ENCODE measurements around the gene SLAIN2. TPM values are rescaled to one million over a fixed set of nuclear protein-coding genes. Genes with fewer than 3 reads are reported as not detected.

Gene SLAIN2
- total and polyA plus RNA-seq, 2 experiments from 2014 or later: 21.9 to 27.9 TPM

GRCh38 chr4:48297256-48297846, 44.0 kb upstream of the SLAIN2 start:
- H3K4me1 ChIP-seq (ENCODE audit: insufficient read depth): no peaks in the 10 kb centered on the region
- H3K4me3 ChIP-seq: no peak overlapping the region
- Mint-ChIP-seq H3K36me3 (ENCODE audit: low read depth) (peaks cover 10% of the 10 kb centered on the region; the same call in 2 of the 3 replicates), H3K4me1 (no peaks in the 10 kb centered on the region), H3K9me3 (peaks cover 11% of the 10 kb centered on the region), H3K4me3 (no peak overlapping the region), H3K27ac (no peak overlapping the region), H3K27me3 (ENCODE audit: insufficient read depth, low read depth, poor library complexity) (no peaks in the 10 kb centered on the region)
- ATAC-seq: no peak
- H3F3A ChIP-seq (replicated peaks; ENCODE audit: low read depth): no peaks in the 10 kb centered on the region
- H3K36me3 ChIP-seq (ENCODE audit: insufficient read depth): no peaks in the 10 kb centered on the region
- no peak overlapping the region for H3K27ac ChIP-seq (ENCODE audit: low read depth)
- no peaks in the 10 kb centered on the region for H3K9me2 ChIP-seq (ENCODE audit: insufficient read depth)
- TF ChIP-seq ZNF331 (CRISPR knock-in tag; IDR thresholded peaks at IDR 0.05; ENCODE audit: low read depth) (no peak), REST (IDR thresholded peaks at IDR 0.05; ENCODE audit: unreplicated experiment) (no peak)
- no peak overlapping the region for H2AFZ ChIP-seq
- H3K27me3 ChIP-seq (ENCODE audit: insufficient read depth): no peaks in the 10 kb centered on the region
- H4K20me1 ChIP-seq (replicated peaks; ENCODE audit: insufficient read depth): no peaks in the 10 kb centered on the region
- H3K4me2 ChIP-seq: no peak overlapping the region
- DNase-seq (ENCODE audit: low spot score): no peak
- H3K79me2 ChIP-seq (replicated peaks; ENCODE audit: insufficient read depth): no peaks in the 10 kb centered on the region

GRCh38 chr4:48299560-48299959, 41.8 kb upstream of the SLAIN2 start:
- Histone ChIP-seq H3K4me3 (no peak overlapping the region), H3K27ac (ENCODE audit: low read depth) (no peak overlapping the region), H3K27me3 (ENCODE audit: insufficient read depth) (no peaks in the 10 kb centered on the region), H3K9me2 (ENCODE audit: insufficient read depth) (no peaks in the 10 kb centered on the region), H3K79me2 (replicated peaks; ENCODE audit: insufficient read depth) (no peaks in the 10 kb centered on the region), H3K4me2 (no peak overlapping the region), H3F3A (replicated peaks; ENCODE audit: low read depth) (no peaks in the 10 kb centered on the region), H3K4me1 (ENCODE audit: insufficient read depth) (no peaks in the 10 kb centered on the region), H3K36me3 (ENCODE audit: insufficient read depth) (no peaks in the 10 kb centered on the region), H2AFZ (no peak overlapping the region), H4K20me1 (replicated peaks; ENCODE audit: insufficient read depth) (no peaks in the 10 kb centered on the region)
- Mint-ChIP-seq H3K27me3 (ENCODE audit: insufficient read depth, low read depth, poor library complexity) (no peaks in the 10 kb centered on the region), H3K4me1 (no peaks in the 10 kb centered on the region), H3K4me3 (no peak overlapping the region), H3K27ac (no peak overlapping the region), H3K9me3 (no peaks in the 10 kb centered on the region), H3K36me3 (ENCODE audit: low read depth) (no peaks in the 10 kb centered on the region)
- ATAC-seq (no peak), DNase-seq (ENCODE audit: low spot score) (no peak)
- TF ChIP-seq REST (IDR thresholded peaks at IDR 0.05; ENCODE audit: unreplicated experiment) (no peak), ZNF114 (CRISPR knock-in tag; IDR thresholded peaks at IDR 0.05) (no peak), EZH2phosphoT487 (IDR thresholded peaks at IDR 0.05; ENCODE audit: unreplicated experiment) (no peak), CREB1 (CRISPR knock-in tag; IDR thresholded peaks at IDR 0.05; ENCODE audit: low read depth) (no peak), EZH2 (IDR thresholded peaks at IDR 0.05; ENCODE audit: low read depth, unreplicated experiment) (no peak), POLR2AphosphoS5 (IDR thresholded peaks at IDR 0.05; ENCODE audit: low read depth) (no peak), NANOG (IDR thresholded peaks at IDR 0.05; ENCODE audit: borderline replicate concordance) (no peak), ETS1 (IDR thresholded peaks at IDR 0.05) (no peak), STAT1 (IDR thresholded peaks at IDR 0.05; ENCODE audit: unreplicated experiment) (no peak), JUNB (IDR thresholded peaks at IDR 0.05; ENCODE audit: unreplicated experiment) (no peak), ZNF331 (CRISPR knock-in tag; IDR thresholded peaks at IDR 0.05; ENCODE audit: low read depth) (no peak)

All from GM23338 (cell line).